K562 (cell line): Measurements from ENCODE around the gene LEPROT. TPM values are rescaled to one million over a fixed set of nuclear protein-coding genes. Genes with fewer than 3 reads are reported as not detected.
A peak's percentile ranks its signal among the peaks of the same experiment; 100 is the strongest.

Experiments used
- BHLHE40 ChIP-seq: IDR thresholded peaks from 2 replicates; pipeline ENCODE4 v1.6.1; 2011; ENCODE audit warnings: low read length, improper control_type of control experiment
- CAMTA2 ChIP-seq: fragments of 250-450 bp; sonication (Bioruptor Pico); conservative IDR thresholded peaks from 2 replicates; pipeline ENCODE4 v1.5.1; 2022
- CXXC5 ChIP-seq: fragments of 250-450 bp; sonication (Bioruptor Pico); IDR thresholded peaks from 2 replicates; pipeline ENCODE4 v1.8.0; 2022; ENCODE audit warnings: inconsistent platforms, mild to moderate bottlenecking, moderate library complexity
- HDAC1 ChIP-seq, 2 experiments: fragments of 450-650 bp; IDR thresholded peaks; 2 replicates each; pipeline ENCODE4 v1.6.1; 2016 to 2017; ENCODE audit warnings: inconsistent platforms in 1 of 2, mild to moderate bottlenecking in 1 of 2, moderate library complexity in 1 of 2
- HNRNPLL ChIP-seq: fragments of 200-400 bp; formaldehyde crosslinking; IDR thresholded peaks from 2 replicates; pipeline ENCODE4 v1.6.1; 2017; ENCODE audit warnings: low read length, low read depth, mild to moderate bottlenecking; ENCODE audit not compliant: poor library complexity, severe bottlenecking
- JUND ChIP-seq, 2 experiments: IDR thresholded peaks; 2 replicates in 1 of 2; 3 replicates in 1 of 2; pipeline ENCODE4 v1.6.1; 2011; ENCODE audit warnings: borderline replicate concordance in 2 of 2, low read depth in 2 of 2, low read length in 2 of 2, improper control_type of control experiment in 1 of 2, missing biosample characterization in 1 of 2, missing genetic modification characterization in 1 of 2, missing genetic modification reagents in 1 of 2
- MAFK ChIP-seq: IDR thresholded peaks from 2 replicates; pipeline ENCODE4 v1.6.1; 2011; ENCODE audit warnings: low read length, improper control_type of control experiment
- MYC ChIP-seq, 2 experiments: fragments of 250-450 bp in 1 of 2; sonication (Bioruptor Pico) in 1 of 2; IDR thresholded peaks; 2 replicates each; pipeline versions ENCODE4 v1.5.1 to v1.6.1; 2012 to 2021; ENCODE audit warnings: low read depth in 2 of 2, borderline replicate concordance in 1 of 2, improper control_type of control experiment in 1 of 2, low read length in 1 of 2, mild to moderate bottlenecking in 1 of 2, moderate library complexity in 1 of 2
- NFATC3 ChIP-seq: fragments of 450-650 bp; IDR thresholded peaks from 2 replicates; pipeline ENCODE4 v1.6.1; 2017; ENCODE audit warnings: mild to moderate bottlenecking
- PHF20 ChIP-seq: fragments of 450-650 bp; IDR thresholded peaks from 2 replicates; pipeline ENCODE4 v1.6.1; 2018; ENCODE audit not compliant: partially characterized antibody
- SP1 ChIP-seq: sonication (generic); formaldehyde crosslinking; IDR thresholded peaks from 2 replicates; pipeline ENCODE4 v1.8.1; 2022; ENCODE audit warnings: mild to moderate bottlenecking, missing genetic modification reagents
- TCF7L2 ChIP-seq: fragments of 150-350 bp; IDR thresholded peaks from 2 replicates; pipeline ENCODE4 v1.6.1; 2016; ENCODE audit warnings: low read depth, mild to moderate bottlenecking, low read length, moderate library complexity
- TEAD2 ChIP-seq: fragments of 450-650 bp; IDR thresholded peaks from 2 replicates; pipeline ENCODE4 v1.6.1; 2016; ENCODE audit warnings: missing genetic modification characterization, control low read depth, missing compliant biosample characterization
- TEAD4 ChIP-seq, 2 experiments: sonication (generic) in 1 of 2; formaldehyde crosslinking in 1 of 2; IDR thresholded peaks; 2 replicates each; pipeline versions ENCODE4 v1.6.1 to v1.8.0; 2012 to 2022; ENCODE audit warnings: borderline replicate concordance in 1 of 2, inconsistent platforms in 1 of 2, low read length in 1 of 2, mild to moderate bottlenecking in 1 of 2, missing genetic modification reagents in 1 of 2
- U2AF1 ChIP-seq: fragments of 200-400 bp; formaldehyde crosslinking; optimal IDR thresholded peaks from 2 replicates; pipeline ENCODE3; 2017; ENCODE audit warnings: mild to moderate bottlenecking, low read depth, low read length, moderate library complexity
- ZNF282 ChIP-seq: sonication (generic); formaldehyde crosslinking; IDR thresholded peaks from 2 replicates; pipeline ENCODE4 v1.8.1; 2023; ENCODE audit warnings: missing genetic modification reagents
- ZNF561 ChIP-seq: fragments of 450-650 bp; formaldehyde crosslinking; conservative IDR thresholded peaks from 2 replicates; pipeline ENCODE4 v1.4.0; 2020; ENCODE audit warnings: mild to moderate bottlenecking, moderate library complexity
- polyA plus RNA-seq, 8 experiments: library from polyadenylated mRNA; depleted of rRNA in 4 of 8; stranded (reverse) in 5 of 8; unstranded in 3 of 8; fragments of >200 nt; fragmentation: Nextera tagmentation in 2 of 8; fragmentation: Illumina TruSeq in 1 of 8; extraction: Ambion mirVana in 2 of 8; extraction: Trizol in 1 of 8; gene quantifications; 2 replicates each; pipeline versions ENCODE4 v1.2.1 to v1.2.3, GENCODE V29; 2011 to 2014; ENCODE audit warnings: inconsistent platforms in 1 of 8, missing spikeins in 1 of 8
- total RNA-seq, 7 experiments: library from RNA; depleted of rRNA in 6 of 7; stranded (reverse); fragments of >200 nt in 6 of 7; fragmentation: Illumina TruSeq in 2 of 7; extraction: Trizol in 2 of 7; gene quantifications; 2 replicates each; pipeline versions ENCODE4 v1.2.1 to v1.2.3, GENCODE V29; 2011 to 2021; ENCODE audit warnings: low replicate concordance in 1 of 7
- TF ChIP-seq, protein P1 (sequence below): fragments of 450-650 bp; IDR thresholded peaks from 2 replicates; pipeline ENCODE4 v1.7.0; 2016; ENCODE audit warnings: borderline replicate concordance
- TF ChIP-seq, protein P2 (sequence below): IDR thresholded peaks from 2 replicates; pipeline ENCODE4 v1.6.1; 2016; ENCODE audit warnings: missing genetic modification characterization, missing compliant biosample characterization
- TF ChIP-seq, protein P3 (sequence below): sonication (generic); formaldehyde crosslinking; IDR thresholded peaks from 2 replicates; pipeline ENCODE4 v1.8.1; 2023; ENCODE audit warnings: mild to moderate bottlenecking, missing genetic modification reagents

Gene LEPROT
- total and polyA plus RNA-seq, 9 of the 15 experiments (the other 6 are each of a cell fraction or from before 2014, with no cell fraction given): 28.1 to 97.5 (median 45.8) TPM

DNA sequence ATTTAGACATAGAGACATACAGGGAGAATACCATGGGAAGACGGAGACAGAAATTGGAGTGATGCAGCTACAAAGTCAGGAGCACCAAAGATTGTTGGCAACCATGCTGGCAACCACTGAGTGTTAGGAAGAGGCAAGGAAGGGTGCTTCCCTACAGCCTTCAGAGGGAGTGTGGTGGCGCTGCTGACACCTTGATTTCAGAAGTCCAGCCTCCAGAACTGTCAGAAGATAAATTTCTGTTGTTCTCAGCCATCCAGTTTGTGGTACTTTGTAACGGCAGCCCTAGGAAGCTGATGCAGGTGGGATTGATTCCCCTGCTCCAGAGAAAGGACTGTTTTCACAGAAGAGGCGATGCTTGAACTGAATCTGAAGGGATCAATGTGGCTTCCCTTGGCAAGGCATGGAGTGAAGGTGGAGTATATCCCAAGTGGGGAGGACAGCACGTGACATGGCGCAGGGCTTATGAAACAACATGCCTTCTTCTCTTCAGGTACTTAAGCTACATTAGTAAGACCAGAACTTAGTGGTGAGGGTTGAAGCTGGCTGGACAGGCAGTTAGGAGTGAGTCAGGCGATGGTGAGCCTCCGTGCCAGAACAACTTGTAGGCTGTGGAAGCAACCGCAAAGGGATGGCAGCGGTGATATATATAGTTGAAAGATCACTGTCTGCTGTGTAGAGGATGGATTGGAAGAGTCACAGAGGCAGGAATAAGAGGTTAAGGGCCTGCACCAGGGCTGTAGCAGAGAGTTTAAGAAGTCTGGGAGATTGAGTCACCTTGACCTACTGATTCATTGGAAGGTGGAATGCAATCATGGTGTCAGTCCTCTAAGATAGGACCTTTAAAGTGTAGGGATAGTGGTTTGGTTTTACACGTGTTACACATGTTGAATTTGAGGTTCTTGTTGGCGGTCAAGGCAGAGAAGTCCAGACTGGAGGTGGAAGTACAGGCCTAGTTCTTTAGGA, 2.1 kb downstream of the LEPROT start (continued):
- TF ChIP-seq JUND (IDR thresholded peaks at IDR 0.05; ENCODE audit: borderline replicate concordance, low read depth, low read length) (peak; percentile 29; the same call in 1 of the 2 replicates), JUND (tag; IDR thresholded peaks at IDR 0.05; ENCODE audit: borderline replicate concordance, low read depth, low read length) (peak; percentile 31; the same call in 1 of the 3 replicates), ZNF561 (CRISPR knock-in tag) (no peak), BHLHE40 (peak; percentile 83), ZNF282 (CRISPR knock-in tag) (no peak), U2AF1 (no peak), TEAD4 (IDR thresholded peaks at IDR 0.05; ENCODE audit: low read length) (no peak), TEAD4 (CRISPR knock-in tag; IDR thresholded peaks at IDR 0.05; ENCODE audit: borderline replicate concordance) (no peak), HNRNPLL (no peak), CAMTA2 (CRISPR knock-in tag) (no peak), TCF7L2 (no peak), HDAC1 (IDR thresholded peaks at IDR 0.05) (0 out of 4 replicates have a peak, but pooled peaks of 1 of the 2 experiments have one; percentile 8), CXXC5 (CRISPR knock-in tag) (0 out of 2 replicates have a peak, but pooled peaks have one; percentile 38), PHF20 (no peak), TEAD2 (tag) (no peak), SP1 (CRISPR knock-in tag) (peak; percentile 59), NFATC3 (no peak), MAFK (no peak), MYC (IDR thresholded peaks at IDR 0.05; ENCODE audit: low read depth, low read length) (peak; percentile 38; the same call in 1 of the 2 replicates), MYC (CRISPR knock-in tag; IDR thresholded peaks at IDR 0.05; ENCODE audit: borderline replicate concordance, low read depth) (no peak)
- TF ChIP-seq, protein P1, sequence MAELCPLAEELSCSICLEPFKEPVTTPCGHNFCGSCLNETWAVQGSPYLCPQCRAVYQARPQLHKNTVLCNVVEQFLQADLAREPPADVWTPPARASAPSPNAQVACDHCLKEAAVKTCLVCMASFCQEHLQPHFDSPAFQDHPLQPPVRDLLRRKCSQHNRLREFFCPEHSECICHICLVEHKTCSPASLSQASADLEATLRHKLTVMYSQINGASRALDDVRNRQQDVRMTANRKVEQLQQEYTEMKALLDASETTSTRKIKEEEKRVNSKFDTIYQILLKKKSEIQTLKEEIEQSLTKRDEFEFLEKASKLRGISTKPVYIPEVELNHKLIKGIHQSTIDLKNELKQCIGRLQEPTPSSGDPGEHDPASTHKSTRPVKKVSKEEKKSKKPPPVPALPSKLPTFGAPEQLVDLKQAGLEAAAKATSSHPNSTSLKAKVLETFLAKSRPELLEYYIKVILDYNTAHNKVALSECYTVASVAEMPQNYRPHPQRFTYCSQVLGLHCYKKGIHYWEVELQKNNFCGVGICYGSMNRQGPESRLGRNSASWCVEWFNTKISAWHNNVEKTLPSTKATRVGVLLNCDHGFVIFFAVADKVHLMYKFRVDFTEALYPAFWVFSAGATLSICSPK: no peak
- TF ChIP-seq, protein P2, sequence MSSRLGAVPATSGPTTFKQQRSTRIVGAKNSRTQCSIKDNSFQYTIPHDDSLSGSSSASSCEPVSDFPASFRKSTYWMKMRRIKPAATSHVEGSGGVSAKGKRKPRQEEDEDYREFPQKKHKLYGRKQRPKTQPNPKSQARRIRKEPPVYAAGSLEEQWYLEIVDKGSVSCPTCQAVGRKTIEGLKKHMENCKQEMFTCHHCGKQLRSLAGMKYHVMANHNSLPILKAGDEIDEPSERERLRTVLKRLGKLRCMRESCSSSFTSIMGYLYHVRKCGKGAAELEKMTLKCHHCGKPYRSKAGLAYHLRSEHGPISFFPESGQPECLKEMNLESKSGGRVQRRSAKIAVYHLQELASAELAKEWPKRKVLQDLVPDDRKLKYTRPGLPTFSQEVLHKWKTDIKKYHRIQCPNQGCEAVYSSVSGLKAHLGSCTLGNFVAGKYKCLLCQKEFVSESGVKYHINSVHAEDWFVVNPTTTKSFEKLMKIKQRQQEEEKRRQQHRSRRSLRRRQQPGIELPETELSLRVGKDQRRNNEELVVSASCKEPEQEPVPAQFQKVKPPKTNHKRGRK: no peak
- TF ChIP-seq, protein P3, sequence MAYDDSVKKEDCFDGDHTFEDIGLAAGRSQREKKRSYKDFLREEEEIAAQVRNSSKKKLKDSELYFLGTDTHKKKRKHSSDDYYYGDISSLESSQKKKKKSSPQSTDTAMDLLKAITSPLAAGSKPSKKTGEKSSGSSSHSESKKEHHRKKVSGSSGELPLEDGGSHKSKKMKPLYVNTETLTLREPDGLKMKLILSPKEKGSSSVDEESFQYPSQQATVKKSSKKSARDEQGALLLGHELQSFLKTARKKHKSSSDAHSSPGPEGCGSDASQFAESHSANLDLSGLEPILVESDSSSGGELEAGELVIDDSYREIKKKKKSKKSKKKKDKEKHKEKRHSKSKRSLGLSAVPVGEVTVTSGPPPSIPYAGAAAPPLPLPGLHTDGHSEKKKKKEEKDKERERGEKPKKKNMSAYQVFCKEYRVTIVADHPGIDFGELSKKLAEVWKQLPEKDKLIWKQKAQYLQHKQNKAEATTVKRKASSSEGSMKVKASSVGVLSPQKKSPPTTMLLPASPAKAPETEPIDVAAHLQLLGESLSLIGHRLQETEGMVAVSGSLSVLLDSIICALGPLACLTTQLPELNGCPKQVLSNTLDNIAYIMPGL (CRISPR knock-in tag): no peak
